ENCODE results near the gene NMT2. TPM values are rescaled to one million over a fixed set of nuclear protein-coding genes. Genes with fewer than 3 reads are reported as not detected.

NMT2 gene
- total RNA-seq, 1 donor, result 107 TPM

- DNase-seq (ENCODE audit: low read depth), result peak; percentile 55
- TF ChIP-seq CTCF (IDR thresholded peaks at IDR 0.05; ENCODE audit: insufficient read depth, low read length), result no peak
- H3K4me3 ChIP-seq (ENCODE audit: low read depth, low read length), result no peak overlapping the region
These were observed 23.7 kb downstream of the NMT2 start for GRCh38 chr10:15144788-15145187.

- H3K4me3 ChIP-seq (ENCODE audit: low read depth, low read length), result no peak overlapping the region
- TF ChIP-seq CTCF (IDR thresholded peaks at IDR 0.05; ENCODE audit: insufficient read depth, low read length), result no peak
- DNase-seq (ENCODE audit: low read depth), result peak; percentile 36
These were observed 27.1 kb downstream of the NMT2 start for GRCh38 chr10:15141136-15142054.

GRCh38 chr10:15140698-15141097, 27.8 kb downstream of the NMT2 start:
- no peak for DNase-seq (ENCODE audit: low read depth)
- H3K4me3 ChIP-seq (ENCODE audit: low read depth, low read length), result no peak overlapping the region
- TF ChIP-seq CTCF (IDR thresholded peaks at IDR 0.05; ENCODE audit: insufficient read depth, low read length), result no peak

DNA sequence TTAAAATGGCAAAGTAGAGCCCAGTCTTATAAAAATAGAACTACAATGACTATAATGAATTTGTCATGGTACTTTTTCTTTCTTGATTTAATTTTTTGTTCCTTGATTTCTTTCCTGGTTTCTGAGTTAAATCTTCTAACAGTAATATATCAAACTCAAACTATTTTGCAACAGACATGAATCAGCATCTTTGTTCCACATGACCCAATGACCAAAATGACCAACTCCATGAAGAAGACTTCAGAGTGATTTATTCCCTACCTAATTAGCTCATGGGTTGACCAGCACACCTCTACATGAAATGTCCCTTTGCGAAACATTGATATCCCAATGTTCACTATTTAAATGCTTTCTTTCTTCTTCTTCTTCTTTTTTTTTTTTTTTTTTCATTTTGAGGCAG, 30.9 kb downstream of the NMT2 start:
- no peak for TF ChIP-seq CTCF (IDR thresholded peaks at IDR 0.05; ENCODE audit: insufficient read depth, low read length)
- H3K4me3 ChIP-seq (ENCODE audit: low read depth, low read length), result no peak overlapping the region
- DNase-seq (ENCODE audit: low read depth), result peak; percentile 63

DNA sequence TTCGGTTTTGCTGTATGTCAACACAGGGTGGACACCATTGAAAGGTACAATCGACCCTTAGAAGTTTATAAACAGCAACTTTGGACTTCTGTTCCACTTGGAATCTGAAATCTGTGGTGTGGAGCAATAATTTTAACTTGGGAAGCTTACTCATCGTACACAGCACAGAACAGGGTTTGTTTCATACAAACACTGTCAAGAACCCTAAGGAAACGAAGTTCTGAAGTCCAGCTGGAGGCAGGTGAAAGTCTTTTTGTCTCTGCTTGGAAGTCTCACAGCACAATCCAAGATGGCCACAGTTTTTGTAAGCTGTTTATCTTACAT, 31.5 kb downstream of the NMT2 start:
- DNase-seq (ENCODE audit: low read depth), result peak; percentile 44
- TF ChIP-seq CTCF (IDR thresholded peaks at IDR 0.05; ENCODE audit: insufficient read depth, low read length), result no peak
- no peak overlapping the region for H3K4me3 ChIP-seq (ENCODE audit: low read depth, low read length)

GRCh38 chr10:15136129-15137035, 32.1 kb downstream of the NMT2 start:
- no peak for DNase-seq (ENCODE audit: low read depth)
- no peak overlapping the region for H3K4me3 ChIP-seq (ENCODE audit: low read depth, low read length)
- no peak for TF ChIP-seq CTCF (IDR thresholded peaks at IDR 0.05; ENCODE audit: insufficient read depth, low read length)
